Cardiac atrium fibroblast (primary cell): ENCODE data around the gene BEAN1. TPM values are rescaled to one million over a fixed set of nuclear protein-coding genes. Genes with fewer than 3 reads are reported as not detected.

ENCODE experiments used
- total RNA-seq: library from RNA; depleted of rRNA; stranded (reverse); fragments of >200 nt; gene quantifications from 2 replicates; pipeline ENCODE4 v1.2.3, GENCODE V29; 2015

Gene BEAN1
- 0.49 and 5.6 TPM in 2 replicates for total RNA-seq

DNA sequence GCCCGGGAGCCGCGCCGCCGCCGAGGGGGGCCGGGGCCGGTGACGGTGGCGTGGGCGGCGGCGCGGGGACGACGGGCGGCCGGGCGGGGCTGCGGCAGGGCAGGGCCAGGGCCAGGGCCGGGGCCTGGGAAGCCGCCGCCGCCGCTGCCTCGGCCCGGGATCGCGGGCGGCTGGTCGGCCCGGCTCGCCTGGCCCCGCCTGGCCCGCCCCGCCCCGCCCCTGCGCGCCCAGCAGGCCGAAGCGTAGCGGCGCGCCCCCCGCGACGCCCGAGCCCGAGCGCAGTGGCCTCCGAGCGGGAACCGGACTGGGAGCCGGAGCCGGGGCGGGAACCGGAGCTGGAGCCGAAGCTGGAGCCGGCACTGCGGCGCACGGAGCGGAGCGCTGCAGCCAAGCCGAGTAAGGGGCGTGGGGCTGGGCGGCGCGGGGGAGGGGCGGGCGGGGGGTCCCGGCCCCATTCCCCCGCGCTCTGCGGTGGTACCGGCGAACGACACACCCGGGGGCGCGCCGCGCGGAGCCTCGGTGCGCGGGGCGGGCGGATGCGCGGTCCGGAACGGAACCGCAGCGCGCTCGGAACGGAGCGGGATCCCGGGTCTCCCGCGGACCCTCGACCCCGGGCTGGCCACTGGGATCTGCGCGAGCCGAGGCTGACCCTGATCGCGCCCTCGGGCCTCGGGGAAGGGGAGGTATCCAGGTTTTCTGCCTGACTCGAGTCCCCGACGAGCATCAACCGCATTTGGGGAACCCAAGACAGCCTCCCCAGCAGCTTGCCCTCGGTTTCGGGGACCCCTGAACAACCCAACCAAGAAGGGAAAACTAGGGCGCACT is at the start of gene BEAN1:
BEAN1 (plus strand) TSS at position 260 of the 825 bp plus-strand sequence. CDS start 10,382 bp downstream, outside the sequence.

Other genes starting within 250 kb of the BEAN1 start
- gene CDH5, start 60.6 kb upstream of the BEAN1 start, total RNA-seq: 24.6 and 30.6 TPM in 2 replicates
- gene TK2, start 122.8 kb downstream of the BEAN1 start, total RNA-seq: 34.1 and 45.0 TPM in 2 replicates
- gene CKLF, start 125.3 kb downstream of the BEAN1 start, total RNA-seq: 45.5 and 65.1 TPM in 2 replicates
- gene CMTM1, start 139.1 kb downstream of the BEAN1 start, total RNA-seq: 2.9 TPM in 1 of 2 replicates, not detected in the other
- gene CMTM2, start 152.2 kb downstream of the BEAN1 start, total RNA-seq: not detected in 2 replicates
- gene CMTM3, start 177.4 kb downstream of the BEAN1 start, total RNA-seq: 21.5 and 30.7 TPM in 2 replicates